ENCODE measurements around the gene MED13L.
A peak's percentile ranks its signal among the peaks of the same experiment; 100 is the strongest.

Gene MED13L

GRCh38 chr12:115975411-115975810 is 302.1 kb downstream of the MED13L start:
- H3K36me3 ChIP-seq (ENCODE audit: control insufficient read depth, insufficient read depth, low read length, severe bottlenecking) = peaks cover 62% of the 10 kb centered on the region
- H3K4me1 ChIP-seq (ENCODE audit: control insufficient read depth, insufficient read depth, low read length) = peaks cover 39% of the 10 kb centered on the region
- no peaks in the 10 kb centered on the region for H3K9me3 ChIP-seq (ENCODE audit: control insufficient read depth, low read length)
- H3K4me3 ChIP-seq (ENCODE audit: low read length) = no peak overlapping the region
- no peak overlapping the region for H3K9ac ChIP-seq (ENCODE audit: low read length)
- H3K27me3 ChIP-seq (replicated peaks; ENCODE audit: control insufficient read depth, insufficient read depth, low read length) = no peaks in the 10 kb centered on the region
- no peak for DNase-seq (ENCODE audit: low read depth)

- no peaks in the 10 kb centered on the region for H3K27me3 ChIP-seq (replicated peaks; ENCODE audit: control insufficient read depth, insufficient read depth, low read length)
- H3K9ac ChIP-seq (ENCODE audit: low read length) = no peak overlapping the region
- H3K36me3 ChIP-seq (ENCODE audit: control insufficient read depth, insufficient read depth, low read length, severe bottlenecking) = peaks cover 62% of the 10 kb centered on the region
- H3K9me3 ChIP-seq (ENCODE audit: control insufficient read depth, low read length) = no peaks in the 10 kb centered on the region
- no peak overlapping the region for H3K4me3 ChIP-seq (ENCODE audit: low read length)
- peaks cover 28% of the 10 kb centered on the region for H3K4me1 ChIP-seq (ENCODE audit: control insufficient read depth, insufficient read depth, low read length)
- DNase-seq (ENCODE audit: low read depth) = no peak
Measured at GRCh38 chr12:115973968-115974724, 303.3 kb downstream of the MED13L start.

DNA sequence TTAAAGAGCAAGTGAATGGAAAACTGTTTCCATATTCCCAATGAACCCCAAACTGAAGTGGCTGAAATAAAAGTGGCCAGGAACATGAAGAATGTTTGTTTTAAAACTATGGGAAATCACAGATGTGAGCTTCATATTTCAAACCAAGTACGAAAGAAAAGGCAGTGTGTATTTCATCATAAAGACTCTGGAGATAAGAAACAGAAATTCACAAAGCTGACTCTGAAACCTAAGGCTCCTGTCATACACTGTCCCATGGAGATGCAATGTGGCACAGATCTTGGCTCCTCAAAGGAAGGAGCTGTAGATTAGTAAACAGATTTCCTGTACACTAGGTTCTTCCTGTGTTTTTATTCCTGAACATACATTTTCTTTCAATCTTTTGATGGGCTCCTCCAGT is 304.4 kb downstream of the MED13L start:
- Histone ChIP-seq H3K4me3 (ENCODE audit: low read length) (no peak overlapping the region), H3K9me3 (ENCODE audit: control insufficient read depth, low read length) (no peaks in the 10 kb centered on the region), H3K36me3 (ENCODE audit: control insufficient read depth, insufficient read depth, low read length, severe bottlenecking) (peaks cover 67% of the 10 kb centered on the region), H3K4me1 (ENCODE audit: control insufficient read depth, insufficient read depth, low read length) (peaks cover 21% of the 10 kb centered on the region), H3K27me3 (replicated peaks; ENCODE audit: control insufficient read depth, insufficient read depth, low read length) (no peaks in the 10 kb centered on the region), H3K9ac (ENCODE audit: low read length) (no peak overlapping the region)
- DNase-seq (ENCODE audit: low read depth) = peak; percentile 68

DNA sequence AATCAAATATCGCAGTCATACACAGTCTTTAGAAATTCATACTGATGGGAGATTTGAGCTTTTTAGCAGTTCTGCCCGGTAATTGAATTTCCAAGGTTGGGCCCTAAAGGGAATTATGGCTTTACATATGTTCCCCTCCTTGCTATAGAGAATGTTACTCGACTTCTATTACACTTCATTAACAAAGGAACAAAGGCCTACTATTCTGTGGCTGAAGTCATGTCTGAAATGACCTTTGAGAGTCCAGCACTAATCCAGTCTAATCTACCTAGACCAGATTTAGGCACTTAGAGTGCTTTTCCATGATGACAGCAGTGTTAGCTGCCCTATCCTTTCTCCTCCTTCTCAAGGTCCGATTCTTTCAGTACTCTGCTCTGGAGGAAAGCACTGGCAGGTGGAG is 305.3 kb downstream of the MED13L start:
- Histone ChIP-seq H3K27me3 (replicated peaks; ENCODE audit: control insufficient read depth, insufficient read depth, low read length) (no peaks in the 10 kb centered on the region), H3K4me3 (ENCODE audit: low read length) (no peak overlapping the region), H3K9me3 (ENCODE audit: control insufficient read depth, low read length) (no peaks in the 10 kb centered on the region), H3K9ac (ENCODE audit: low read length) (no peak overlapping the region), H3K4me1 (ENCODE audit: control insufficient read depth, insufficient read depth, low read length) (peaks cover 16% of the 10 kb centered on the region), H3K36me3 (ENCODE audit: control insufficient read depth, insufficient read depth, low read length, severe bottlenecking) (peaks cover 76% of the 10 kb centered on the region)
- no peak for DNase-seq (ENCODE audit: low read depth)

- Histone ChIP-seq H3K4me1 (ENCODE audit: control insufficient read depth, insufficient read depth, low read length) (peaks cover 14% of the 10 kb centered on the region), H3K27me3 (replicated peaks; ENCODE audit: control insufficient read depth, insufficient read depth, low read length) (no peaks in the 10 kb centered on the region), H3K36me3 (ENCODE audit: control insufficient read depth, insufficient read depth, low read length, severe bottlenecking) (peaks cover 89% of the 10 kb centered on the region), H3K4me3 (ENCODE audit: low read length) (no peak overlapping the region), H3K9me3 (ENCODE audit: control insufficient read depth, low read length) (no peaks in the 10 kb centered on the region), H3K9ac (ENCODE audit: low read length) (no peak overlapping the region)
- DNase-seq (ENCODE audit: low read depth) = no peak
Measured at GRCh38 chr12:115968211-115968610, 309.3 kb downstream of the MED13L start.

GRCh38 chr12:115966376-115966775 is 311.1 kb downstream of the MED13L start:
- H3K4me3 ChIP-seq (ENCODE audit: low read length) = no peak overlapping the region
- H3K36me3 ChIP-seq (ENCODE audit: control insufficient read depth, insufficient read depth, low read length, severe bottlenecking) = peaks cover 97% of the 10 kb centered on the region
- no peak overlapping the region for H3K9ac ChIP-seq (ENCODE audit: low read length)
- no peaks in the 10 kb centered on the region for H3K27me3 ChIP-seq (replicated peaks; ENCODE audit: control insufficient read depth, insufficient read depth, low read length)
- peaks cover 12% of the 10 kb centered on the region for H3K4me1 ChIP-seq (ENCODE audit: control insufficient read depth, insufficient read depth, low read length)
- no peaks in the 10 kb centered on the region for H3K9me3 ChIP-seq (ENCODE audit: control insufficient read depth, low read length)
- no peak for DNase-seq (ENCODE audit: low read depth)

DNA sequence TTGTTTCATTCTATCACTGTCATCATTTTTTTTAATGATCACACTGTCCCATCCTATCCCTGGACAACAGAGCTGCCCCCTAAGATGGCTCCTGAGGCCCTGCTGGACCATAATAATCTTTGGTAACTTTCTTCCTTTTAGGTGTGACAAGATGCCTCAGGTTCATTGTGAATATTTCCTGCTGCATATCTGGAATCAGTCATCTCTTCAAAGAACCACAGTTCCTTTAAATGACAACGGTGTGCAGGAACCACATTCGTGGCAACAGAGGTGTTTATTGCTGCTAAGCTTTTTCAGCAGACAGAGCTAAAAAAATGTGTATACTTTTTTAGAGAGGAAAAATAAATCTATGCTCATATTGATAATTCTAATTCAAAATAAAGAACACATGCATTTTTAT is 312.9 kb downstream of the MED13L start:
- Histone ChIP-seq H3K9me3 (ENCODE audit: control insufficient read depth, low read length) (no peaks in the 10 kb centered on the region), H3K36me3 (ENCODE audit: control insufficient read depth, insufficient read depth, low read length, severe bottlenecking) (peaks cover 97% of the 10 kb centered on the region), H3K4me1 (ENCODE audit: control insufficient read depth, insufficient read depth, low read length) (peaks cover 7% of the 10 kb centered on the region), H3K4me3 (ENCODE audit: low read length) (no peak overlapping the region), H3K9ac (ENCODE audit: low read length) (no peak overlapping the region), H3K27me3 (replicated peaks; ENCODE audit: control insufficient read depth, insufficient read depth, low read length) (no peaks in the 10 kb centered on the region)
- no peak for DNase-seq (ENCODE audit: low read depth)

DNA sequence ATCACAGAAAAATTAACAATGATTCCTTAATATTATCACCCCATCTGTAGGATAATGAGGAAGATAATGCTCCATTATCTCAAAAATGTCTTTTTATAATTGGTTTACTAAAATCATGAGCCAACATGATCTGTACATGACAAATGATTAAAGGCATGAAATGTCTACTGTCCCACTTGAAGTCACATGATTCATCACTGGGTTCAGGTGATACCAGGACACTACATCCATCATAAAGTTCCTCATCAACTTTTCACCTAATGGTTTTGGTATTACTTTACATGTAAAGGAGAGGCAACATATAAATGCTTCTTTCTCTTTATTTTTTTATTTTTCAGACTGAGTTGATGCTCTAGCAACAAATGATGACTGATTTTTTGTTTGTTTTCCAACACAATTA is 313.3 kb downstream of the MED13L start:
- peaks cover 7% of the 10 kb centered on the region for H3K4me1 ChIP-seq (ENCODE audit: control insufficient read depth, insufficient read depth, low read length)
- no peaks in the 10 kb centered on the region for H3K27me3 ChIP-seq (replicated peaks; ENCODE audit: control insufficient read depth, insufficient read depth, low read length)
- H3K9ac ChIP-seq (ENCODE audit: low read length) = no peak overlapping the region
- H3K36me3 ChIP-seq (ENCODE audit: control insufficient read depth, insufficient read depth, low read length, severe bottlenecking) = peaks cover 97% of the 10 kb centered on the region
- DNase-seq (ENCODE audit: low read depth) = no peak
- H3K4me3 ChIP-seq (ENCODE audit: low read length) = no peak overlapping the region
- H3K9me3 ChIP-seq (ENCODE audit: control insufficient read depth, low read length) = no peaks in the 10 kb centered on the region

GRCh38 chr12:115962216-115962615 is 315.3 kb downstream of the MED13L start:
- Histone ChIP-seq H3K27me3 (replicated peaks; ENCODE audit: control insufficient read depth, insufficient read depth, low read length) (no peaks in the 10 kb centered on the region), H3K36me3 (ENCODE audit: control insufficient read depth, insufficient read depth, low read length, severe bottlenecking) (peaks cover 88% of the 10 kb centered on the region), H3K4me3 (ENCODE audit: low read length) (no peak overlapping the region), H3K4me1 (ENCODE audit: control insufficient read depth, insufficient read depth, low read length) (peaks cover 7% of the 10 kb centered on the region), H3K9me3 (ENCODE audit: control insufficient read depth, low read length) (no peaks in the 10 kb centered on the region), H3K9ac (ENCODE audit: low read length) (no peak overlapping the region)
- no peak for DNase-seq (ENCODE audit: low read depth)

GRCh38 chr12:115960868-115961802 is 316.4 kb downstream of the MED13L start:
- Histone ChIP-seq H3K27me3 (replicated peaks; ENCODE audit: control insufficient read depth, insufficient read depth, low read length) (no peaks in the 10 kb centered on the region), H3K36me3 (ENCODE audit: control insufficient read depth, insufficient read depth, low read length, severe bottlenecking) (peaks cover 90% of the 10 kb centered on the region), H3K9ac (ENCODE audit: low read length) (no peak overlapping the region), H3K4me3 (ENCODE audit: low read length) (no peak overlapping the region), H3K9me3 (ENCODE audit: control insufficient read depth, low read length) (no peaks in the 10 kb centered on the region), H3K4me1 (ENCODE audit: control insufficient read depth, insufficient read depth, low read length) (peaks cover 7% of the 10 kb centered on the region)
- DNase-seq (ENCODE audit: low read depth) = no peak

DNA sequence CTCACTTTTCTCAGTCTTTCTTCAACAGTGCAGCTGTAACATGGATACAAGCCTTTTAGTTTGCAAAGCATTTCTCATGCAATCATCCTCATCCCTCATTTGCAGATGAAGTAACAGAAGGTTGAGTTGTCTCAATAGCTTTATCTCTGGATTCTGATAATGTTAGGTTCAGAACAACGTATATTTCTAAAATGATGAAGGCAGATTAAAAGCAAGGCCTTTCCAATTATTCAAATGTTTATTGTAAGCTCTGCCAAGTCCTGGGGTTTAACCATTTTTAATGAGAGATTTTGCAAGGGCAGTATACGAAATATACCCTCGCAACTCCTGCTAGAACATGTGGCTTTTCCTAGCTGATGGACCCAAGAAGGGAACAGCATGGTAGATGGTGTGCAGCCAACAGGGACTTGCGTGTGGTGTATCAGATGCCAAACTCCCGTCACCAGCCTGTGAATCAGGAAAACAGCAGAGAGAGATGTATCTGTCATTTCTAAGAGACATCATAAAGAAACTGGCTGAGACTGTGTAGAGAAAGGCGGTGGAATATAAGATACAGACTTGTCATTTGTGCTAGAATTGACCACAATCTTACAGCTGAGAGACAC is 319.7 kb downstream of the MED13L start:
- DNase-seq (ENCODE audit: low read depth) = no peak
- Histone ChIP-seq H3K4me1 (ENCODE audit: control insufficient read depth, insufficient read depth, low read length) (peaks cover 6% of the 10 kb centered on the region), H3K9me3 (ENCODE audit: control insufficient read depth, low read length) (no peaks in the 10 kb centered on the region), H3K36me3 (ENCODE audit: control insufficient read depth, insufficient read depth, low read length, severe bottlenecking) (peaks cover 61% of the 10 kb centered on the region), H3K27me3 (replicated peaks; ENCODE audit: control insufficient read depth, insufficient read depth, low read length) (no peaks in the 10 kb centered on the region), H3K9ac (ENCODE audit: low read length) (no peak overlapping the region), H3K4me3 (ENCODE audit: low read length) (no peak overlapping the region)

Data from adipocyte (in vitro differentiated cells).